PC-3 (cell line): ENCODE data around the gene STYXL2.

Experiments used
- EZH2phosphoT487 ChIP-seq: fragments of 300-600 bp; sonication (generic); IDR thresholded peaks from 2 replicates; pipeline ENCODE4 v1.6.1; 2018; ENCODE audit warnings: mild to moderate bottlenecking, antibody characterized with exemption, low read length, borderline replicate concordance
- TF ChIP-seq, protein P1 (sequence below): fragments of 300-600 bp; sonication (generic); conservative IDR thresholded peaks from 2 replicates; pipeline ENCODE4 v1.5.1; 2017; ENCODE audit warnings: antibody characterized with exemption, low read depth, mild to moderate bottlenecking, low read length

DNA sequence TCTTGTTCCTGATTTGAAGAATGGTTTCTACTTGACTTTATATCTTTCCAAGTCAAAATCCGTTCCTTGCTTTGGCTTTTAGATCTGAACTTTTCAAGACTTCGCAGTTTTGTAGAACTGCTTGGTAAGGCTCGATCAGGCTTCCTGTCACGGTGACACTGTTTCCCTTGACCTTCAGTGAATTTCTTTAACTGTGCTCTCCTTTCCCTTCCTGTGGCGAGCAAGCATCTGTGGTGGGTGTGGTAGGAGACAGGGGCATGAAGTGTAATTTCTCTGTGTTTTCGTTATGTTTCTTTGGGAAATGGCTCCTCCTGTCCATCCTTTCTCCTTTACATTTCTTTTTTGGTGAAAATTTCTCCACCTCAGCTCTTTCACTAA lies 10.4 kb downstream of the STYXL2 start:
- TF ChIP-seq, protein P1, sequence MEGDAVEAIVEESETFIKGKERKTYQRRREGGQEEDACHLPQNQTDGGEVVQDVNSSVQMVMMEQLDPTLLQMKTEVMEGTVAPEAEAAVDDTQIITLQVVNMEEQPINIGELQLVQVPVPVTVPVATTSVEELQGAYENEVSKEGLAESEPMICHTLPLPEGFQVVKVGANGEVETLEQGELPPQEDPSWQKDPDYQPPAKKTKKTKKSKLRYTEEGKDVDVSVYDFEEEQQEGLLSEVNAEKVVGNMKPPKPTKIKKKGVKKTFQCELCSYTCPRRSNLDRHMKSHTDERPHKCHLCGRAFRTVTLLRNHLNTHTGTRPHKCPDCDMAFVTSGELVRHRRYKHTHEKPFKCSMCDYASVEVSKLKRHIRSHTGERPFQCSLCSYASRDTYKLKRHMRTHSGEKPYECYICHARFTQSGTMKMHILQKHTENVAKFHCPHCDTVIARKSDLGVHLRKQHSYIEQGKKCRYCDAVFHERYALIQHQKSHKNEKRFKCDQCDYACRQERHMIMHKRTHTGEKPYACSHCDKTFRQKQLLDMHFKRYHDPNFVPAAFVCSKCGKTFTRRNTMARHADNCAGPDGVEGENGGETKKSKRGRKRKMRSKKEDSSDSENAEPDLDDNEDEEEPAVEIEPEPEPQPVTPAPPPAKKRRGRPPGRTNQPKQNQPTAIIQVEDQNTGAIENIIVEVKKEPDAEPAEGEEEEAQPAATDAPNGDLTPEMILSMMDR, result no peak
- no peak for TF ChIP-seq EZH2phosphoT487
